ENCODE results near the gene SMURF2. TPM values are rescaled to one million over a fixed set of nuclear protein-coding genes. Genes with fewer than 3 reads are reported as not detected.

SMURF2 gene
- total RNA-seq, 1 experiment from 2014 or later = 127 TPM

DNA sequence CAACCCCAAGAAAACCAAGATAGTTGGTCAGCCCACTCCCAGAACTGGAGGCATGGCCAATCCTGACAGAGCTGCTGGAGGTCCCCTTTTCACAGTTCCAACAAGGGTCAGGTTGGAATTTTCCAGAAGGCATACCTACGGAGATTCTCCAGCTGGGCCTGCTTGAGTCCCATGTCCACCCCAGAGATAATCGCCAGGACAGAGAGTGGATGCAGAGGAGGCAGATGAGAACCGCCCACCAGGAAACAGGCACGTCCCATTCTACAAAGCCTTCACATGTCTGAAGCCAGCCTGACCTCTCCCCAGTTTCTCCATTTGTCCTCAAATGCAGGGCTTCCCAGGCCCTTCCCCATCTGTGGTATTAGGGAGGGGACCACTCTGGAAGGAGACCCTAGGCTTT is 47.4 kb upstream of the SMURF2 start:
- peak overlapping the region; percentile 93 for H3K27ac ChIP-seq (ENCODE audit: low read depth, low read length)
- TF ChIP-seq SIN3A (IDR thresholded peaks at IDR 0.05; ENCODE audit: low read depth) (no peak), JUND (IDR thresholded peaks at IDR 0.05) (no peak), YY1 (IDR thresholded peaks at IDR 0.05; ENCODE audit: extremely low read depth, insufficient replicate concordance, low read depth, low read length) (no peak), CTCF (IDR thresholded peaks at IDR 0.05 in 2 of 3, conservative IDR thresholded peaks at IDR 0.05 in 1 of 3; ENCODE audit: borderline replicate concordance in 1 of 3, insufficient read depth in 1 of 3, low read depth in 2 of 3, low read length in 2 of 3) (no peak), FOSL1 (IDR thresholded peaks at IDR 0.05; ENCODE audit: low read depth) (no peak), REST (IDR thresholded peaks at IDR 0.05; ENCODE audit: low read depth) (no peak), ELF1 (IDR thresholded peaks at IDR 0.05; ENCODE audit: borderline replicate concordance, low read depth) (no peak), ZNF274 (IDR thresholded peaks at IDR 0.05; ENCODE audit: low read depth, low read length) (no peak), TCF7L2 (IDR thresholded peaks at IDR 0.05; ENCODE audit: borderline replicate concordance, extremely low read depth, insufficient read depth, insufficient read length) (no peak), POLR2A (IDR thresholded peaks at IDR 0.05; ENCODE audit: borderline replicate concordance, extremely low read depth, insufficient read depth, insufficient read length) (no peak), ATF3 (IDR thresholded peaks at IDR 0.05) (no peak), SRF (IDR thresholded peaks at IDR 0.05; ENCODE audit: low read depth) (no peak), POLR2AphosphoS5 (IDR thresholded peaks at IDR 0.05; ENCODE audit: low read depth, low read length) (no peak), CEBPB (IDR thresholded peaks at IDR 0.05; ENCODE audit: low read depth) (no peak)
- H3K9ac ChIP-seq (ENCODE audit: low read length) = peak overlapping the region; percentile 60
- ChIA-PET CTCF (interaction anchor here (0.9 kb wide), 1 partner anchor 9 kb away, joined by 3 read pairs; no protein-coding TSS in a partner anchor), RAD21 (ENCODE audit: low non-redundant PET in 1 of 2, low total read pairs in 2 of 2, uncharacterized antibody in 2 of 2, unreplicated experiment in 2 of 2) (interaction anchor here in 1 of 2 experiments (0.6 kb wide), 1 partner anchor 29 kb away, joined by 5 read pairs; no protein-coding TSS in a partner anchor), POLR2A (interaction anchor here (0.6 to 4.7 kb wide), 24 partner anchors 8 to 203 kb away, joined by 3 to 40 read pairs (median 6); partner anchors contain the start of genes CEP95, DDX5 and SMURF2)
- H3K79me2 ChIP-seq (ENCODE audit: insufficient read depth, low read length) = no peaks in the 10 kb centered on the region
- H2AFZ ChIP-seq (ENCODE audit: low read depth, low read length, poor library complexity, severe bottlenecking) = no peak overlapping the region
- H3K4me2 ChIP-seq (ENCODE audit: low read length) = peak overlapping the region; percentile 62
- no peaks in the 10 kb centered on the region for H4K20me1 ChIP-seq (ENCODE audit: insufficient read depth)
- peaks cover 94 to 100% of the 10 kb centered on the region in 2 experiments for H3K4me1 ChIP-seq (ENCODE audit: control insufficient read depth in 1 of 2, insufficient read depth in 2 of 2, low read length in 2 of 2)
- no peak for DNase-seq (ENCODE audit: low read depth, low spot score)
- BruUV-seq (replicated peaks) = no TSS peak
- peak overlapping the region; percentile 8 to 10; a peak in 3 of 4 replicates for H3K4me3 ChIP-seq (replicated peaks in 1 of 2; ENCODE audit: low read depth in 1 of 2, low read length in 2 of 2)
- H3K9me2 ChIP-seq (ENCODE audit: insufficient read depth) = no peaks in the 10 kb centered on the region
- no peak for ATAC-seq
- H3K27me3 ChIP-seq (ENCODE audit: insufficient read depth, low read length) = no peaks in the 10 kb centered on the region
- no peaks in the 10 kb centered on the region for H3K9me3 ChIP-seq (ENCODE audit: control insufficient read depth in 1 of 2, insufficient read depth in 1 of 2, low read depth in 1 of 2, low read length in 2 of 2)
- H3K36me3 ChIP-seq (ENCODE audit: control insufficient read depth in 1 of 2, insufficient read depth in 2 of 2, low read length in 2 of 2) = no peaks in the 10 kb centered on the region
- intact Hi-C loops (cut with micrococcal nuclease) = no loop called here

Data from HCT116 (cell line).